T-helper 2 cell treated with Interferon-gamma antibody and Interleukin-4, amounts not matched to agents 100 ng/mL and 5 ng/mL, for 36 hours (primary cell): ENCODE measurements around the gene PLCB2. TPM values are rescaled to one million over a fixed set of nuclear protein-coding genes. Genes with fewer than 3 reads are reported as not detected.

Experiments used
- intact Hi-C: fragments of 100-400 bp; cut with micrococcal nuclease; formaldehyde crosslinking; loops from one replicate; pipeline ENCODE4 v1.15.1; 2023
- total RNA-seq: library from RNA; stranded (reverse); gene quantifications from 2 replicates; pipeline ENCODE4 v1.2.3, GENCODE V29; 2022

PLCB2 gene
- total RNA-seq, 1 donor from 2014 or later, result 192 TPM

GRCh38 chr15:40342416-40343320 lies 34.9 kb upstream of the PLCB2 start:
- intact Hi-C loops, result loop anchor here (5.0 kb wide), 1 partner anchor 65 kb away; the partner anchor contains the start of gene IVD

DNA sequence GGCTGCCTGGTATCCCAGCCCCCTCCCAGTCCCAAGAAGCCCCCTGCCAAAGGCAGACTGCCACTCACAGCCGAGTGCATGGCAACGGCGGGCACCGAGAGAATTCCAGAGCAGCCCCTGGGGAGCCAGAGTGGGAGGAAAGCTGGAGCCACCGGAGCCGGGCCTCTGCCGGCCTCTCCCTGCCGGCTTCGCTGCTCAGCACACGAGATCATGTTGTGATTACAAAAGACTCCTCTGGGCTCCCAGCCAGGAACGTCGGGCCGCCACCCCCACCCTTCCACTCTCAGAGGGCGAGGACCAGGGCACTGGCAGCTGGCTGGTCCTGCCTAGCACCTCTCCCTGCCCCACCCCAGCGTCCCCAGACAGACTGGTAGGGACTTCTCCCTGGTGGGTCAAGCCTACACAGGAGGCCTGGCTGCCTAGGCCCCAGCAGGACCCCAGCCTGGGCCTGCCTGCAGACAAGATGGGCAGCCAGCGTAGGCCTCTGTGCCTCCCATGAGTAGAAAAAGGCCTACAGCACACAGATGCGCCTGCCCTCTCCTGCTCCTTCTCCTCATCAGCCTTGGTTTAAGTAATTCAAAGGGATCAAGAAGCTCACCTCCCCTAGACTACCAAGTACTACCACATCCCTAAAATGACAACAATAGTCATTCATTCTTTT lies 33.1 kb upstream of the PLCB2 start, which contains the start of gene CCDC9B:
Gene CCDC9B, minus strand, starts transcription at position 200 of the 661 bp plus-strand sequence. Its CDS starts 120 bp downstream, at position 80.
- intact Hi-C loops, result loop anchor here (5.0 kb wide), 1 partner anchor 66 kb away; the partner anchor contains the start of gene IVD

DNA sequence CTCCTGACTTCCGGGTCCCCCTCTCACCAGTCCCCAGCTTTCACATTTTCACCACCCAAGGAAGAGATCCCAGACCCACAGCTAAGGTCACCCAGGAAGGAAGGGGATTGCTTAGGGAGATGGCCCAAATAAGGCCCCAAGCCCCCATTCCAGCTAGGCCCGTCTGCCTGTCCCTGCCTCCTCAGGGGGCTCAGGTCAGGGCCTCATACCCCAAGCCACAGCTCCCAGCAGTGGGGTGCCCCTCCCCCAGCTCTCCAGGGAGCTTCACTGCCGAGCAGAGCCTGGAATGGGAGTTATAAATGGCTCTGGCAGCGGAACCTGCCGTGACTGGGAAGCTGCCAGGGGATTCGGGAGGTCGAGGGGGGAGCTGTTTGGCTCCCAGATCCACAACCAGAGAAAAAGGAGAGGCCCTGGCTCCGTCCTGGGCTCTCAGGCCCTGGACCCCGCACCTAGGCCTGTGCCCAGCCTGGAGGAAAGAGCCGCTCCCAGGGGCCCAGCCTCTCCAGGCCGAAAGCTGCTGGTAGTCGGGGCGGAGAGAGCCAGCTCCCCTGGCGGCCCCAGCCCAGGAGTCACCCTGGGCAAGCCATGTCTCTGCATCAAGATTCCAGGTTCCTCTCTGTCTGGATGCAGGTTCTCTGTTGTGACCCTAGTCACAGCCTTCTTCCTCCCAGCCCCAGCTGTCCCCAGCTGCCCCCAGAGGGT lies 32.5 kb upstream of the PLCB2 start:
- intact Hi-C loops, result loop anchor here (5.0 kb wide), 1 partner anchor 67 kb away; the partner anchor contains the start of gene IVD

DNA sequence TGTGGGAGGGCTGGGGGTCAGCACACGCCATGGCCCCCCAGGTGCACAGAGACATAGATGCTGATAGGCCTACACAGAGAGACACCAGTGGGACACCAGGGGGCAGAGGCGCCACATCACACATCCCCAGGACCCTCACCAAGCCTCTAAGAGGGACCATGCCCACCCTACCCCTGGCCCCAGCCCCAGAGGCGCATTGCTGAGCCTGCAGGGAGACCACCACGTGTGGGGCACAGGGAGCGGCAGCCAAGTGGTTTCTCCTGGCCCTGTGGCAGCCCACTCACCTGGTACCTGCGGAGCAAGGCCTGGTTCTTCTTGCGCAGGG lies 31.8 kb upstream of the PLCB2 start:
- intact Hi-C loops, result no loop called here

DNA sequence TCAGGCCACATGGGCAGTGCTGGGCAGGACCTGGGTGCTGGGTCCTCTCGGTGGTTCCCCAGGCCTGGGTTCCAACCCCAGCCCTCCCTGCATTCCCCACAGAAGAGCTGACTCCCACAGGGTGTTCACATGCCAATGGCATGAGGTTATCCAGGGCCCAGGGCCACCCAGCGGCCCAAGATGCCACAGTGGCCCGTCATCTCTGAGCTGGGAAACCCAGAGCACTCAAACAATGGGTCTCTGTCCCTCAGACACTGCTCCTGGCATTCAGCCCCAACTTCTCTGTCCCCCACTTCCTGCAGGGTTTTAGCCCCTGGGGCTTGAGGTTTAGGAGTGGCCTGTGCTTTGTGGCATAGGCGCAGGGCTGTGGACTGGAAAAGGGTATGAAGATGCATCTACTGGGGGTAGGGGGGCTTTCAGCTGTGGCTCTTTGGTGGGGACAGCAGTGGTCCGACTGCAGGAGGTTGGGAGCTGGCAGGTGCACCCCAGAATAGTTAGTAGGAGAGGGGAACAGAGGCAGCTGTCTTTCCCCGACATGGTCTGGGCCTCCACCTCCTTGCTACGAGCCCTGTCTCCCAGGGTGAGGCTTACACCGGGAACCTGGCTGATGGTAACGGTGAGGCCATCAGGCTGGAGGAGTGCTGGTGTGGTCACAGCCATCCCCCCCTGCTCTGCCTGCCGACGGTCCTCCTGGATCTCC lies 31.3 kb upstream of the PLCB2 start:
- intact Hi-C loops, result loop anchor here (1.0 kb wide), 2 partner anchors 18 to 60 kb away; no protein-coding TSS in a partner anchor

DNA sequence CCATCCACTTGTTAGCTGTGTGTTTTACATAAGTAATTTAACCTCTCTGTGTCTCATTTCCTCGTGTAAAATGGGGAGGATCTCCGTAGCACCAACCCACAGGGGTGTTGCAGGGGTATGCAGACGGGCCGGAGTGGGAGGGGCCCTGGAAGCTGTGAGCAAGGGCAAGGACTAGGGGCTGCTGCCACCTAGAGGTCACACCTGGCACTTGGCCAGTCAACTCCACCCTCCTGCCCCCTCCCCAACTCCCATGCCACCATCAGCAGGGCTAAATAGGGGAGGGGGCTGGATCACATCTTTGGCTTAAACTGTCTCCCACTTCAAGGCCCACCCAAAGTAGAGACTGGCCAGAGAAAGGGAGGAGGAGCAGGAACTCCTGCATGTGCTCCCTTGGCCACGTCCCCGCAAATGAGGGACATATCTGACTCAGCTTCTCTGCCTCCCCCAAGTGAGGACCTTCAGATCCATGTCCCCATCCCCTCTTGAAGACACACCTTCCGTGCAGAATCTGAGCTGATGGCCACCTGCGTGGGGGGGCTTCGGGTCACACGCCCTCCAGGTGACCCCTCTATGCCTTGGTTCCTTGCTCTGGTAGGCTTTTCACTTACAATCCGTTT lies 30.4 kb upstream of the PLCB2 start:
- intact Hi-C loops, result loop anchor here (1.0 kb wide), 2 partner anchors 17 to 59 kb away; no protein-coding TSS in a partner anchor

- intact Hi-C loops, result no loop called here
Observed at GRCh38 chr15:40337597-40337996, 29.9 kb upstream of the PLCB2 start.

GRCh38 chr15:40336744-40337122 lies 29.0 kb upstream of the PLCB2 start:
- intact Hi-C loops, result no loop called here

- intact Hi-C loops, result no loop called here
Observed at GRCh38 chr15:40335938-40336743, 28.4 kb upstream of the PLCB2 start.

GRCh38 chr15:40334941-40335795 lies 27.4 kb upstream of the PLCB2 start:
- intact Hi-C loops, result no loop called here

DNA sequence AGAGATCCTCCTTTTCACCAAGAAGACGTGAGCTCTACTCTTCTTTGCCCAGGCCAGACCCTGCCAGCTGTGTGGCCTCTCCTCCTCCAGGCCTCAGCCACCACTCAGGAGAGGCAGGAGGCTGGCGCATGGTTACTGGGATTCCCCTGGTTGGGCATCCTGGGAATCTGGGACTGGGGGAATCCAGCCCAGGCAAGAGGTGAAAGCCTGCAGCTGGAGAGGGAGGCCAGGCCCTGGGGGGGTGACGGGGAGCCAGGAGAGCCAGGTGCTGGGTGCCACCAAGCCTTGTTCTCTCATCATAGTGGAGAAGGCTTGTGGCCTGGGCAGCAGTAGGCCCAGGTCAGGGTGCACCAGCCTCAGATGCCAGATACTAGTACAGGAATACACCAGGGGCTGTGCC lies 26.8 kb upstream of the PLCB2 start:
- intact Hi-C loops, result no loop called here

GRCh38 chr15:40333922-40334492 lies 26.3 kb upstream of the PLCB2 start:
- intact Hi-C loops, result no loop called here

DNA sequence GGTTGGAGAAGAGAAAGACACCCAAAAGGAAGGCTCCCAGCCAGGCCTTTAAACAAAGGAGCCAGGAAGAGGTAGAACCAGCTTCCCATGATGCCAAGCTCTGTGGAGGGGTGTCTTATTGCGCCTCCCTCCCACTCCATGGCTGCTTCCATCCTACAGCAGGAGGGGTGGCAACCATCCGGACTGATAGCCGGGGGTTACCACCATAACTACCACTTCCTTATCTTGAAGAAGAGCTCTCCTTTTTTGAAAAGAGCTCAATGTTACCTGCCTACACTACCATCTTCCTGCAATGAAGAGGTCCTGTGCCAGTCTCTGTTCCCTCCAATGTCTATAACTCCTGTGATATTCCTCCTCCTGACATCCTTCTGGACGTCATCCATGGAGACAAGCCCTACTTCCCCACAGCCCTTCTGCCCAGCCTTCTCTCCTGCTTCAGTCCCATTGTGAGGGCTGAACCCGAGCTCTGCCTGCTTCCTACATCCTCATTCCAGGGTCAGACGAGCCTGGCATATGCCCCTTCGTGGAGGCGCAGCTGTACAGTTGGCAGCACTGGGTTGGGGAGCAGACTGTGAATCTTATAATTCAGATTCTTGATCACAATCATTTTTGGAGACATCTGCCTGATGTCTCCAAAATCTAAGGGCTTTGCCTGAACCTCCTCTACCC lies 24.5 kb upstream of the PLCB2 start:
- intact Hi-C loops, result no loop called here

GRCh38 chr15:40331637-40332036 lies 23.9 kb upstream of the PLCB2 start:
- intact Hi-C loops, result no loop called here

DNA sequence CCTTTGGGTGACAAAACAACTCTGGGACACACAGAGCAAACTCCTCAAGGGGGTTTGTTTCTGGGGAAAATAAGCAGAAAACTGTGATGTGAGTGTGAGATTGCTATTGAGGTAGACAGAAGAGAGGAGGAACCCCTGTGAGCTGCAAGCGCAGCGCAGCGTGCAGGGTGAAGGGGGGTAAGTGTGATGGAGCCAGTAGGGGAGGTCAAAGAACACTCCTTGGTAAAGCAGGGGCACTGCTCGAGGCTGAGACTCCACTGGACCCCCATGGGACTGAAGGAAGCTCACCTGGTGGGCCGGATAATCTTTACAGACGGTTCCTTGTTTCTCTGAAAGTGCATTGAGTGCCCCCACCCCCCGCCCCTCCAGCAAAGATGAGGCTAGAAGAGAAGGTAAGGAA lies 23.3 kb upstream of the PLCB2 start:
- intact Hi-C loops, result no loop called here

- intact Hi-C loops, result no loop called here
Observed at GRCh38 chr15:40330368-40330836, 22.7 kb upstream of the PLCB2 start.

DNA sequence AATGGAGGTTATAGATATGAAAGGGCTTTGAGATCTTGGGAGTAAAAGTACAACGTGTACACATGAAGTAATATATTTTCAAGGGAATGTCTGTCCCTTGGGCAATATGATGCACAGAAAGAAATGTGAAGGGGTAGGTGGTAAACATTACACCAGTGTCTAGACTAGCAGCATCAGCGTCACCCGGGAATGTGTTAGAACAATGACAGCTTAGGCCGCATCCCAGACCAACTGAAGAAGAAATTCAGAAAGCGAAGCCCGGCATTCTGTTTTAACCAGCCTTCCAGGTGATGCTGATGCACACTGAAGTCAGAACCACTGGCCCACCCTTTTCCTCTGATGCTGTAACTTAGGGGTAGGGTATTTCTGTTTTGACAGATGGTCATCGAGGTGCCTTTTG lies 22.1 kb upstream of the PLCB2 start:
- intact Hi-C loops, result loop anchor here (10.0 kb wide), 1 partner anchor 905 kb away; the partner anchor contains the start of genes CHP1 and EXD1

GRCh38 chr15:40328751-40329150 lies 21.0 kb upstream of the PLCB2 start:
- intact Hi-C loops, result loop anchor here (10.0 kb wide), 1 partner anchor 906 kb away; the partner anchor contains the start of genes CHP1 and EXD1
